ENCODE results near the gene AMBP. TPM values are rescaled to one million over a fixed set of nuclear protein-coding genes. Genes with fewer than 3 reads are reported as not detected.
A peak's percentile ranks its signal among the peaks of the same experiment; 100 is the strongest.

The AMBP gene
- total RNA-seq, 1 donor from 2014 or later: 0.40 TPM

DNA sequence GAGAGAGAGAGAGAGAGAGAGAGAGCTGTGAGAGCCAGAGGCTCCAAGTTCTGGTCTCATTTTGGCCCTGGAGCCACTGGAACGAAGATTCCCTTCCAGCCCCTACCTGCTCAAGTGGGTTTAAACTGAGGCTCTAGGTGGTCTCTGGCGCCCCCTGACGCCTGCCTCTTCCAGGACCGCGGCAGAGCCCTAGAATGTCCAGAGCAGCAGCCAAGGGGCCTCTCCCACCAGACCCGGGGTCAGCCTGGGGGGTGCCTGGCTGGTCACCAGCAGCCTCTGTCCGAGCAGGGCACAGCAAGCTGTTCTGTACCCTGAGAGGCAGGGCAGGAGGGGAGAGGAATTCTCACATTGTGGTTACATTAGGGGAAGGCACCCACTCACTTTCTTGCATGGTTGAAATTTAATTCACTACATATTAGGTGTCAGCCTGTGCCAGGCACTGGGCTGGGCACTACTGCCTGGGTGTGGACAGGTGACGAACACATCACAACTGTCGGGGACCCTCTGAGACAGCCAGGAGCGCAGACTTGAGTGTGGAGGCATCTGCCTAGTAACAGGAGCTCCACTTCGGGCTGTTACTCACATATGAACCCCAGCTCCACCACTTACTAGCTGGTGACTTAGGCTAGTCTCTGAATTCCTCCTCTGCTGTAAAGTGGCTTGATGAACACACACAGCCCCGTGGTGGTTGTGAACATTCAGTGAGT lies 44.5 kb downstream of the AMBP start:
- no peak overlapping the region for H3K4me3 Mint-ChIP-seq
- peaks cover 23% of the 10 kb centered on the region for H3K36me3 Mint-ChIP-seq (ENCODE audit: low read depth)
- H3K4me1 Mint-ChIP-seq: peaks cover 19% of the 10 kb centered on the region

GRCh38 chr9:114031948-114032840 lies 45.9 kb downstream of the AMBP start:
- no peak for TF ChIP-seq CTCF (conservative IDR thresholded peaks at IDR 0.05)
- no peak for DNase-seq (ENCODE audit: low read depth, low spot score)
- Mint-ChIP-seq H3K27me3 (ENCODE audit: low read depth) (no peaks in the 10 kb centered on the region), H3K4me1 (peaks cover 10% of the 10 kb centered on the region), H3K9me3 (no peaks in the 10 kb centered on the region), H3K4me3 (no peak overlapping the region), H3K27ac (ENCODE audit: unreplicated experiment) (peak overlapping the region; percentile 43), H3K36me3 (ENCODE audit: low read depth) (peaks cover 20% of the 10 kb centered on the region)

More for the DNA sequence above, 44.5 kb downstream of the AMBP start:
- Mint-ChIP-seq H3K27ac (ENCODE audit: unreplicated experiment) (peak overlapping the region; percentile 89), H3K9me3 (no peaks in the 10 kb centered on the region), H3K27me3 (ENCODE audit: low read depth) (no peaks in the 10 kb centered on the region)
- TF ChIP-seq CTCF (conservative IDR thresholded peaks at IDR 0.05): peak; percentile 63
- peak; percentile 53 for DNase-seq (ENCODE audit: low read depth, low spot score)

DNA sequence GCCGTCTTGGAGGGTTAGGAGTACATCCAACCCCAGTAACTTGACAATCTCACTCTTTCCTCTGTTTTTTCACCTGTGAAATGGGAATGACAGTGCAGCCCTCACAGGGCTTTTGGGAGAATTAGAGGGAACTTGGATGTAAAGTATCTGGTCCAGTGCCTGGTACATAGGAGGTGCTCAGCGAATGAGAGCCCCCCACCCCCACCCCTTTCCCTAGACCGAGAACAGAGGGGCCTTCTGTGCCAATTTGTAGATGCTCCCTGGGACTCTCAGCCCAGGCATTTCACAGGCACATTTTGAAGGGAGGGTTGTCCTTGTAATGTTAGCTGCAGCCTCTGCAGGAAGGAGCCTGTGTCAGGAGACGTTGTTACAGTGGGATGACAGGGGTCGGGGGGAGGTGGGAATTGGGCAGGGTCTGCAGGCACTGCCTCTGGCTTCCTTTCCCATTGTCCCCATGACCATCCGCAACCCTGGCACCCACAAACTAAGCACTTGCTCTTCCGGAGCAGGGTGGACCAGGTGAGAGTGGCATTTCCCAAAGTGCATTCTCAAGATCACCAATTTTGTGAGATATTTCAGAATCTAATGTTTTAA lies 47.0 kb downstream of the AMBP start:
- Mint-ChIP-seq H3K27me3 (ENCODE audit: low read depth) (no peaks in the 10 kb centered on the region), H3K27ac (ENCODE audit: unreplicated experiment) (no peak overlapping the region), H3K4me1 (peaks cover 10% of the 10 kb centered on the region), H3K36me3 (ENCODE audit: low read depth) (peaks cover 19% of the 10 kb centered on the region), H3K4me3 (no peak overlapping the region), H3K9me3 (no peaks in the 10 kb centered on the region)
- no peak for DNase-seq (ENCODE audit: low read depth, low spot score)
- TF ChIP-seq CTCF (conservative IDR thresholded peaks at IDR 0.05): no peak

DNA sequence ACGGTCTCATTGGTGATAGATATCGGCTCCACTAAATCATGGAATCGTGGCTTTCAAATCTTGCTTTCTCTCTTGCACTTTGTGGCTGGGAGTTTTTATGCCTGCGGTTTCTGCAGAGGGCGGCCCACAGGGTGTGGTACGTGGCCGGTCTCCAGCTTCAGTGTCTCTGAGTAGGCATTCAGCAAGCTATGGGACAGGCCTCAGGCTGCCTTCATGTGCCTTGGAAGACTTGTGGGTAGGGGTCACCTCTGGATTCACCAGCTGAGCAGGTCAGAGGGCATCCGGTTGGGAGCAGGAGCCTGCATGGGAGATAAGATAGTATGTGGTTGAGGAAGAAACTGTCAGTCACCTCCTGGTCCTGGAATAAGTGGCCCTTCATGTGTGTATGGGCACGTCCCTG lies 47.7 kb downstream of the AMBP start:
- no peaks in the 10 kb centered on the region for H3K27me3 Mint-ChIP-seq (ENCODE audit: low read depth)
- H3K4me1 Mint-ChIP-seq: peaks cover 10% of the 10 kb centered on the region
- no peak for DNase-seq (ENCODE audit: low read depth, low spot score)
- H3K36me3 Mint-ChIP-seq (ENCODE audit: low read depth): peaks cover 20% of the 10 kb centered on the region
- H3K4me3 Mint-ChIP-seq: no peak overlapping the region
- no peak for TF ChIP-seq CTCF (conservative IDR thresholded peaks at IDR 0.05)
- H3K27ac Mint-ChIP-seq (ENCODE audit: unreplicated experiment): peak overlapping the region; percentile 27
- no peaks in the 10 kb centered on the region for H3K9me3 Mint-ChIP-seq

DNA sequence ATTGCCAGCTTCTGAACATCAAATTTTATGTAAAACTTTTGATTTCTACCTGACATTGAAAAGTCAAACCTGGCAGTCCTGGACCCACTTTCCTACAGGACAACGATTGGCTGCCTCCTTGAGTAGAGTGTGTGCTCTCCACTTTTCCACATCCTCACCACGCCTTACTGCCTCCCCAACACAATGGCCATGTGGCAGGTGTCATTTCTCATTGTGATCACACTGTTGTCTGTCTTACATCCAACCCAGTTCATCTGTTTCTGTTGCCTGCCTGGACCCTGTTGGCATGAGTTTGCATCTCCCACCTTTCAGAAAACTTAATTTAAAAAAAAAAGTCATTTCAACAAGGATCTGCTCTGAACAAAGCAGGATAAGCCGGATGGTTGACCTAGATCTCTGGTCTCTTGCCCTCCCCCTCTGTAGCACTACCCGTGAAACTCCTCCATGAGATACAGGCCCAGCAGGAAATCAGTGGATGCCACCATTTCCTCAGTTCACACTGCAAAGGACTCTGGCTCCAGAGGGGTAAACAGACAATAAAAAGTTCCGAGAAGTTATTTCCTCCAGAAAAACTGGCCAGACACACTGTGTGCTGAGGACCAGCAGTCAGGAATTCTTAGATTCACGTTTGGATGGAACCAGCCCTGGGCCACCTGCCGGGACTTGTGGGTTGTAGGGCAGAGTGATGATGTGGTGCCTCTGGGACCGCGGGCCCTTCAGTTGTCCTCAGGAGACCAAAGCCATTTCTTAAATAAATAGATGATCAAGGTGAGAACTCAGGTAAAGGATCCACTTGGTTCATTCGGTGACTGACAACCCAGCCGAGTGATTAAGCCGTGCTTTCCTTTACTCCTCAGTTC lies 48.6 kb downstream of the AMBP start:
- no peaks in the 10 kb centered on the region for H3K27me3 Mint-ChIP-seq (ENCODE audit: low read depth)
- no peak overlapping the region for H3K4me3 Mint-ChIP-seq
- H3K27ac Mint-ChIP-seq (ENCODE audit: unreplicated experiment): no peak overlapping the region
- no peak for DNase-seq (ENCODE audit: low read depth, low spot score)
- TF ChIP-seq CTCF (conservative IDR thresholded peaks at IDR 0.05): no peak
- H3K36me3 Mint-ChIP-seq (ENCODE audit: low read depth): peaks cover 27% of the 10 kb centered on the region
- no peaks in the 10 kb centered on the region for H3K9me3 Mint-ChIP-seq
- H3K4me1 Mint-ChIP-seq: peaks cover 10% of the 10 kb centered on the region

Data from neural crest cell (in vitro differentiated cells).